Sigmoid colon (tissue), 7 donors: Measurements from ENCODE around the gene YPEL2. TPM values are rescaled to one million over a fixed set of nuclear protein-coding genes. Genes with fewer than 3 reads are reported as not detected.

Source experiments
- DNase-seq: peaks from one replicate; pipeline ENCODE4 v3.0.0-alpha.2; 2019
- H3K27ac ChIP-seq, 4 donors: fragments of 200-600 bp; sonication (generic); one replicate each; pipeline ENCODE4 v1.5.1; 2016 to 2019; ENCODE audit warnings: mild to moderate bottlenecking in 1 of 4
- H3K27me3 ChIP-seq, 3 donors: fragments of 200-600 bp; sonication (generic); one replicate each; pipeline ENCODE4 v1.5.1; 2019; ENCODE audit warnings: mild to moderate bottlenecking in 1 of 3
- H3K36me3 ChIP-seq, 4 donors: fragments of 200-600 bp; sonication (generic); one replicate each; pipeline ENCODE4 v1.5.1; 2016 to 2019
- H3K4me1 ChIP-seq, 4 donors: fragments of 200-600 bp; sonication (generic); one replicate each; pipeline ENCODE4 v1.5.1; 2017 to 2019
- H3K4me3 ChIP-seq, 4 donors: fragments of 200-600 bp; sonication (generic); one replicate each; pipeline ENCODE4 v1.5.1; 2017 to 2019; ENCODE audit warnings: mild to moderate bottlenecking in 2 of 4, moderate library complexity in 1 of 4
- H3K9me3 ChIP-seq, 4 donors: fragments of 200-600 bp in 3 of 4; sonication (generic) in 3 of 4; one replicate each; pipeline versions ENCODE4 v1.5.1 to v1.6.1; 2013 to 2019
- CTCF ChIP-seq, 4 experiments: fragments of 450-650 bp in 3 of 4; fragments of 200-600 bp in 1 of 4; IDR thresholded peaks; one replicate each; pipeline ENCODE4 v1.5.1; 2016 to 2019; ENCODE audit warnings: antibody characterized with exemption in 4 of 4, mild to moderate bottlenecking in 3 of 4, moderate library complexity in 2 of 4
- EP300 ChIP-seq, 4 donors: sonication (generic); formaldehyde crosslinking; IDR thresholded peaks; one replicate each; pipeline ENCODE4 v1.6.1; 2017; ENCODE audit warnings: antibody characterized with exemption in 4 of 4
- POLR2A ChIP-seq, 2 donors: fragments of 450-650 bp; IDR thresholded peaks; one replicate each; pipeline ENCODE4 v1.6.1; 2016; ENCODE audit warnings: antibody characterized with exemption in 2 of 2, mild to moderate bottlenecking in 2 of 2, moderate library complexity in 2 of 2
- POLR2AphosphoS5 ChIP-seq, 4 donors: sonication (generic); formaldehyde crosslinking; IDR thresholded peaks; one replicate each; pipeline ENCODE4 v1.6.1; 2017; ENCODE audit warnings: antibody characterized with exemption in 4 of 4
- WGBS, 2 donors: extraction: QIAGEN DNeasy Blood & Tissue Kit; methylation state at CpG; one replicate each; pipeline ENCODE4 v1.1.7; 2013; 5-methylcytosine and 5-hydroxymethylcytosine counted together
- intact Hi-C: fragments of 100-400 bp; cut with DNase I; formaldehyde crosslinking; loops from one replicate; pipeline ENCODE4 v1.15.1; 2023
- polyA plus RNA-seq, 3 donors: library from polyadenylated mRNA; stranded (reverse); fragments of 200-250 nt; gene quantifications; one replicate each; pipeline ENCODE4 v1.2.3, GENCODE V29; 2013
- total RNA-seq, 4 donors: library from RNA; depleted of rRNA; stranded (reverse); fragments of >200 nt; gene quantifications; one replicate each; pipeline ENCODE4 v1.1.0, GENCODE V29; 2016
- donor health status: healthy with polysubstance abuse.
- donor health status: Bipolar disorder and iron deficiency.
- donor health status: healthy.

YPEL2 gene
- total and polyA plus RNA-seq, 7 donors, result 10.2 to 35.7 (median 25.8) TPM

- Histone ChIP-seq H3K36me3 (peaks cover 0 to 19% (median 4%) of the 10 kb centered on the region in 4 donors), H3K27me3 (no peaks in the 10 kb centered on the region), H3K27ac (peak overlapping the region; percentile 56 to 95 (median 67)), H3K9me3 (no peaks in the 10 kb centered on the region), H3K4me3 (no peak overlapping the region), H3K4me1 (peaks cover 0 to 95% (median 93%) of the 10 kb centered on the region in 4 donors)
- intact Hi-C loops, result no loop called here
- no peak for TF ChIP-seq EP300 (IDR thresholded peaks at IDR 0.05)
- DNase-seq, result no peak
Measured at GRCh38 chr17:59357219-59357697, 25.8 kb downstream of the YPEL2 start.

- peaks cover 0 to 97% (median 94%) of the 10 kb centered on the region in 4 donors for H3K4me1 ChIP-seq
- WGBS, 2 donors, result 98 to 100% methylated on average over 1 of the region's 1 CpG
- H3K4me3 ChIP-seq, result no peak overlapping the region
- TF ChIP-seq CTCF (IDR thresholded peaks at IDR 0.05) (no peak), POLR2AphosphoS5 (IDR thresholded peaks at IDR 0.05) (no peak), POLR2A (IDR thresholded peaks at IDR 0.05) (no peak), EP300 (IDR thresholded peaks at IDR 0.05) (no peak)
- H3K27me3 ChIP-seq, result no peaks in the 10 kb centered on the region
- no peak for DNase-seq
- no peaks in the 10 kb centered on the region for H3K9me3 ChIP-seq
- intact Hi-C loops, result no loop called here
- H3K36me3 ChIP-seq, result peaks cover 0 to 19% (median 4%) of the 10 kb centered on the region in 4 donors
- H3K27ac ChIP-seq, result peak overlapping the region; percentile 56 to 95 (median 67)
Measured at GRCh38 chr17:59357929-59358328, 26.5 kb downstream of the YPEL2 start.

- no peak for DNase-seq
- no peaks in the 10 kb centered on the region for H3K27me3 ChIP-seq
- no peak overlapping the region for H3K4me3 ChIP-seq
- H3K36me3 ChIP-seq, result no peaks in the 10 kb centered on the region
- peak overlapping the region; percentile 48 to 95 (median 76) for H3K27ac ChIP-seq
- TF ChIP-seq POLR2A (IDR thresholded peaks at IDR 0.05), result no peak
- no peak for TF ChIP-seq EP300 (IDR thresholded peaks at IDR 0.05)
- TF ChIP-seq CTCF (IDR thresholded peaks at IDR 0.05), result no peak
- no peak for TF ChIP-seq POLR2AphosphoS5 (IDR thresholded peaks at IDR 0.05)
- no peaks in the 10 kb centered on the region for H3K9me3 ChIP-seq
- intact Hi-C loops, result no loop called here
- 66 to 73% methylated on average over 3 of the region's 3 CpGs for WGBS, 2 donors
- peaks cover 0 to 95% (median 93%) of the 10 kb centered on the region in 4 donors for H3K4me1 ChIP-seq
Measured at GRCh38 chr17:59361386-59361785, 29.9 kb downstream of the YPEL2 start.

GRCh38 chr17:59361916-59362810 is 30.7 kb downstream of the YPEL2 start:
- Histone ChIP-seq H3K9me3 (no peaks in the 10 kb centered on the region), H3K27ac (peak overlapping the region; percentile 48 to 95 (median 76)), H3K27me3 (no peaks in the 10 kb centered on the region), H3K4me3 (peak overlapping the region in 1 of 4 donors; percentile 3), H3K36me3 (no peaks in the 10 kb centered on the region), H3K4me1 (peaks cover 0 to 95% (median 93%) of the 10 kb centered on the region in 4 donors)
- intact Hi-C loops, result no loop called here
- WGBS, 2 donors, result 44 to 75% methylated on average over 7 of the region's 7 CpGs
- TF ChIP-seq POLR2A (IDR thresholded peaks at IDR 0.05) (no peak), POLR2AphosphoS5 (IDR thresholded peaks at IDR 0.05) (peak in 1 of 4 donors; percentile 24), CTCF (IDR thresholded peaks at IDR 0.05) (no peak)
- peak; percentile 58 for DNase-seq

GRCh38 chr17:59362811-59363205 is 31.4 kb downstream of the YPEL2 start:
- 75 to 89% methylated on average over 2 of the region's 2 CpGs for WGBS, 2 donors
- H3K27me3 ChIP-seq, result no peaks in the 10 kb centered on the region
- peak overlapping the region; percentile 48 to 95 (median 76) for H3K27ac ChIP-seq
- no peak for DNase-seq
- no peaks in the 10 kb centered on the region for H3K9me3 ChIP-seq
- H3K4me1 ChIP-seq, result peaks cover 0 to 95% (median 93%) of the 10 kb centered on the region in 4 donors
- TF ChIP-seq CTCF (IDR thresholded peaks at IDR 0.05), result no peak
- no peak for TF ChIP-seq POLR2AphosphoS5 (IDR thresholded peaks at IDR 0.05)
- no peak for TF ChIP-seq EP300 (IDR thresholded peaks at IDR 0.05)
- TF ChIP-seq POLR2A (IDR thresholded peaks at IDR 0.05), result no peak
- peak overlapping the region in 1 of 4 donors; percentile 3 for H3K4me3 ChIP-seq
- H3K36me3 ChIP-seq, result no peaks in the 10 kb centered on the region
- intact Hi-C loops, result no loop called here
